ENCODE measurements around the gene TTL. TPM values are rescaled to one million over a fixed set of nuclear protein-coding genes. Genes with fewer than 3 reads are reported as not detected.
"Not testable (repeated sequence)": the region's sequence is repeated elsewhere in the genome, so short reads cannot be mapped to it uniquely, and the experiment has no call there.

Gene TTL
- total RNA-seq, 2 donors from 2014 or later, result 30.9 to 35.9 TPM

GRCh38 chr2:112500850-112501484 is 19.0 kb downstream of the TTL start:
- H3K9me3 ChIP-seq; H3K4me1 ChIP-seq (ENCODE audit: control insufficient read depth in 1 of 2, low read depth in 2 of 2); H3K36me3 ChIP-seq; H3K4me3 ChIP-seq; H3K27ac ChIP-seq; H3K27me3 ChIP-seq (replicated peaks; ENCODE audit: insufficient read depth); DNase-seq (ENCODE audit: low spot score): not testable (repeated sequence)
- ATAC-seq (ENCODE audit: insufficient number of reproducible peaks, low FRiP score, low read depth), result peak; percentile 60
- TF ChIP-seq CTCF (IDR thresholded peaks at IDR 0.05), result peak; percentile 32

- H3K27ac ChIP-seq; H3K27me3 ChIP-seq (replicated peaks; ENCODE audit: insufficient read depth); DNase-seq (ENCODE audit: low spot score); H3K36me3 ChIP-seq; ATAC-seq (ENCODE audit: insufficient number of reproducible peaks, low FRiP score, low read depth); H3K4me1 ChIP-seq (ENCODE audit: control insufficient read depth in 1 of 2, low read depth in 2 of 2); H3K4me3 ChIP-seq; H3K9me3 ChIP-seq: not testable (repeated sequence)
Observed at GRCh38 chr2:112509239-112509998, 27.5 kb downstream of the TTL start.

- Histone ChIP-seq H3K36me3 (peaks cover 15% of the 10 kb centered on the region), H3K27me3 (replicated peaks; ENCODE audit: insufficient read depth) (no peaks in the 10 kb centered on the region), H3K4me3 (no peak overlapping the region), H3K4me1 (ENCODE audit: control insufficient read depth in 1 of 2, low read depth in 2 of 2) (no peaks in the 10 kb centered on the region), H3K9me3 (no peaks in the 10 kb centered on the region), H3K27ac (no peak overlapping the region)
- TF ChIP-seq CTCF (IDR thresholded peaks at IDR 0.05), result no peak
- DNase-seq (ENCODE audit: low spot score) (no peak), ATAC-seq (ENCODE audit: insufficient number of reproducible peaks, low FRiP score, low read depth) (no peak)
Observed at GRCh38 chr2:112516801-112517200, 34.8 kb downstream of the TTL start.

GRCh38 chr2:112518807-112519206 is 36.9 kb downstream of the TTL start:
- Histone ChIP-seq H3K9me3 (no peaks in the 10 kb centered on the region), H3K27ac (no peak overlapping the region), H3K4me1 (ENCODE audit: control insufficient read depth in 1 of 2, low read depth in 2 of 2) (no peaks in the 10 kb centered on the region), H3K36me3 (peaks cover 23% of the 10 kb centered on the region), H3K27me3 (replicated peaks; ENCODE audit: insufficient read depth) (no peaks in the 10 kb centered on the region), H3K4me3 (no peak overlapping the region)
- DNase-seq (ENCODE audit: low spot score), result no peak
- ATAC-seq (ENCODE audit: insufficient number of reproducible peaks, low FRiP score, low read depth), result no peak
- no peak for TF ChIP-seq CTCF (IDR thresholded peaks at IDR 0.05)

GRCh38 chr2:112519506-112519905 is 37.5 kb downstream of the TTL start:
- Histone ChIP-seq H3K27ac (no peak overlapping the region), H3K9me3 (no peaks in the 10 kb centered on the region), H3K4me1 (ENCODE audit: control insufficient read depth in 1 of 2, low read depth in 2 of 2) (no peaks in the 10 kb centered on the region), H3K36me3 (peaks cover 21% of the 10 kb centered on the region), H3K4me3 (no peak overlapping the region), H3K27me3 (replicated peaks; ENCODE audit: insufficient read depth) (no peaks in the 10 kb centered on the region)
- no peak for TF ChIP-seq CTCF (IDR thresholded peaks at IDR 0.05)
- ATAC-seq (ENCODE audit: insufficient number of reproducible peaks, low FRiP score, low read depth) (no peak), DNase-seq (ENCODE audit: low spot score) (no peak)

All from thoracic aorta (tissue), 2 donors.